DOHH2 (cell line): ENCODE measurements around the gene PALM3.

ENCODE experiments used
- EZH2phosphoT487 ChIP-seq: fragments of 200-600 bp; sonication (generic); IDR thresholded peaks from 2 replicates; pipeline ENCODE4 v1.6.1; 2017; ENCODE audit warnings: borderline replicate concordance, mild to moderate bottlenecking, antibody characterized with exemption, low read length, moderate library complexity, mixed read lengths
- TF ChIP-seq, protein P1 (sequence below): fragments of 200-600 bp; sonication (generic); IDR thresholded peaks from one replicate; pipeline ENCODE4 v1.5.1; 2014; ENCODE audit warnings: antibody characterized with exemption, mild to moderate bottlenecking, low read depth, low read length; ENCODE audit not compliant: poor library complexity, severe bottlenecking

DNA sequence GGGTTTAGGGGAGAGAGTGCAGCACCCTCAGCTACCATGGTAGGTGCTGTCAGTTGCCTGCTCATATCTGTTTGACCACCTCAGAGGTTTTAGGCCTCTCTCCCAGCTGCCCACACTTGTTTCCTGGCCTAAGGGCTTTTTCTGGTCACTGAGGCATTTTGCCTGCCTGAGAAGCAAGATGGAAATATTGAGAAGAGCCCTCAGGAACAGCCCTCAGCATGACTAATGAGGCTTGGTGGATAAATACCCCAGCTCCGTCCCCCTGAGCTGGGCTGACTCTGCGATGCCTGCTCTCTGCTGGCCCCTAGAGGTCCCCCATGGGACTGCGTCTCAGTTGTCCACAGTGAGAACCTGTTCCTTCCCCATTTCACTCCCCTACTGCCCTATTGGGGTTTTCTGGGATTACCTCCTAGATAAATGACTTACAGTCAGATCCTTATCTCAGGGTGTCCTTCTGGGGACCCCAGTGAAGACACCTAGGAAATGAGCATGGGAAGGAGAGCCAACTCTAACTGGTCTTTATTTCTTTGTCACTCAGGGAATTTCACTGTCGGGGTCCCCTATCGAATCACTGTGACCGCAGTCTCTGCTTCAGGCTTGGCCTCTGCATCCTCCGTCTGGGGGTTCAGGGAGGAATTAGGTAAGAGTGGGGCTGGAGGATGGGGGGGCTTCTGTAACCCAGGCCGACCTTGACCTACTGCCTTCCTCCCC is 13.3 kb downstream of the PALM3 start:
- TF ChIP-seq, protein P1, sequence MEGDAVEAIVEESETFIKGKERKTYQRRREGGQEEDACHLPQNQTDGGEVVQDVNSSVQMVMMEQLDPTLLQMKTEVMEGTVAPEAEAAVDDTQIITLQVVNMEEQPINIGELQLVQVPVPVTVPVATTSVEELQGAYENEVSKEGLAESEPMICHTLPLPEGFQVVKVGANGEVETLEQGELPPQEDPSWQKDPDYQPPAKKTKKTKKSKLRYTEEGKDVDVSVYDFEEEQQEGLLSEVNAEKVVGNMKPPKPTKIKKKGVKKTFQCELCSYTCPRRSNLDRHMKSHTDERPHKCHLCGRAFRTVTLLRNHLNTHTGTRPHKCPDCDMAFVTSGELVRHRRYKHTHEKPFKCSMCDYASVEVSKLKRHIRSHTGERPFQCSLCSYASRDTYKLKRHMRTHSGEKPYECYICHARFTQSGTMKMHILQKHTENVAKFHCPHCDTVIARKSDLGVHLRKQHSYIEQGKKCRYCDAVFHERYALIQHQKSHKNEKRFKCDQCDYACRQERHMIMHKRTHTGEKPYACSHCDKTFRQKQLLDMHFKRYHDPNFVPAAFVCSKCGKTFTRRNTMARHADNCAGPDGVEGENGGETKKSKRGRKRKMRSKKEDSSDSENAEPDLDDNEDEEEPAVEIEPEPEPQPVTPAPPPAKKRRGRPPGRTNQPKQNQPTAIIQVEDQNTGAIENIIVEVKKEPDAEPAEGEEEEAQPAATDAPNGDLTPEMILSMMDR, result peak; percentile 96
- no peak for TF ChIP-seq EZH2phosphoT487
